ENCODE results near the gene FHAD1.

Gene FHAD1

GRCh38 chr1:15211424-15211823 is 35.6 kb upstream of the FHAD1 start:
- CTCF ChIA-PET = no interaction called here
- no peak overlapping the region for H3K27ac ChIP-seq
- POLR2A ChIA-PET (ENCODE audit: low non-redundant PET) = no interaction called here
- no peak for DNase-seq (ENCODE audit: low spot score)
- no peak for TF ChIP-seq CTCF (conservative IDR thresholded peaks at IDR 0.05; ENCODE audit: low read depth)

GRCh38 chr1:15212216-15212953 is 34.6 kb upstream of the FHAD1 start:
- TF ChIP-seq CTCF (conservative IDR thresholded peaks at IDR 0.05; ENCODE audit: low read depth) = no peak
- CTCF ChIA-PET = no interaction called here
- POLR2A ChIA-PET (ENCODE audit: low non-redundant PET) = no interaction called here

GRCh38 chr1:15212954-15213291 is 34.1 kb upstream of the FHAD1 start:
- POLR2A ChIA-PET (ENCODE audit: low non-redundant PET) = no interaction called here
- CTCF ChIA-PET = no interaction called here
- DNase-seq (ENCODE audit: low spot score) = no peak
- TF ChIP-seq CTCF (conservative IDR thresholded peaks at IDR 0.05; ENCODE audit: low read depth) = no peak
- no peak overlapping the region for H3K27ac ChIP-seq

More at GRCh38 chr1:15212216-15212953, 34.6 kb upstream of the FHAD1 start:
- no peak for DNase-seq (ENCODE audit: low spot score)
- no peak overlapping the region for H3K27ac ChIP-seq

- DNase-seq (ENCODE audit: low spot score) = no peak
- POLR2A ChIA-PET (ENCODE audit: low non-redundant PET) = interaction anchor here (0.6 kb wide), 1 partner anchor 13 kb away, joined by 3 read pairs; no protein-coding TSS in a partner anchor
- TF ChIP-seq CTCF (conservative IDR thresholded peaks at IDR 0.05; ENCODE audit: low read depth) = no peak
- CTCF ChIA-PET = no interaction called here
- no peak overlapping the region for H3K27ac ChIP-seq
Observed at GRCh38 chr1:15213341-15213821, 33.6 kb upstream of the FHAD1 start.

- DNase-seq (ENCODE audit: low spot score) = no peak
- no peak overlapping the region for H3K27ac ChIP-seq
- CTCF ChIA-PET = no interaction called here
- POLR2A ChIA-PET (ENCODE audit: low non-redundant PET) = no interaction called here
- no peak for TF ChIP-seq CTCF (conservative IDR thresholded peaks at IDR 0.05; ENCODE audit: low read depth)
Observed at GRCh38 chr1:15214527-15214926, 32.5 kb upstream of the FHAD1 start.

- ChIA-PET POLR2A (ENCODE audit: low non-redundant PET) (no interaction called here), CTCF (interaction anchor here (1.1 kb wide), 1 partner anchor 63 kb away, joined by 3 read pairs; no protein-coding TSS in a partner anchor)
- no peak for TF ChIP-seq CTCF (conservative IDR thresholded peaks at IDR 0.05; ENCODE audit: low read depth)
- DNase-seq (ENCODE audit: low spot score) = no peak
- H3K27ac ChIP-seq = no peak overlapping the region
Observed at GRCh38 chr1:15215116-15215515, 31.9 kb upstream of the FHAD1 start.

All from RWPE1 (cell line).